Sigmoid colon (tissue), 7 donors: ENCODE data around the gene FAM227B. TPM values are rescaled to one million over a fixed set of nuclear protein-coding genes. Genes with fewer than 3 reads are reported as not detected.
A peak's percentile ranks its signal among the peaks of the same experiment; 100 is the strongest.

ENCODE experiments used
- DNase-seq: peaks from one replicate; pipeline ENCODE4 v3.0.0-alpha.2; 2019
- H3K27ac ChIP-seq, 4 donors: fragments of 200-600 bp; sonication (generic); one replicate each; pipeline ENCODE4 v1.5.1; 2016 to 2019; ENCODE audit warnings: mild to moderate bottlenecking in 1 of 4
- H3K27me3 ChIP-seq, 3 donors: fragments of 200-600 bp; sonication (generic); one replicate each; pipeline ENCODE4 v1.5.1; 2019; ENCODE audit warnings: mild to moderate bottlenecking in 1 of 3
- H3K36me3 ChIP-seq, 4 donors: fragments of 200-600 bp; sonication (generic); one replicate each; pipeline ENCODE4 v1.5.1; 2016 to 2019
- H3K4me1 ChIP-seq, 4 donors: fragments of 200-600 bp; sonication (generic); one replicate each; pipeline ENCODE4 v1.5.1; 2017 to 2019
- H3K4me3 ChIP-seq, 4 donors: fragments of 200-600 bp; sonication (generic); one replicate each; pipeline ENCODE4 v1.5.1; 2017 to 2019; ENCODE audit warnings: mild to moderate bottlenecking in 2 of 4, moderate library complexity in 1 of 4
- H3K9me3 ChIP-seq, 4 donors: fragments of 200-600 bp in 3 of 4; sonication (generic) in 3 of 4; one replicate each; pipeline versions ENCODE4 v1.5.1 to v1.6.1; 2013 to 2019
- CTCF ChIP-seq, 4 experiments: fragments of 450-650 bp in 3 of 4; fragments of 200-600 bp in 1 of 4; IDR thresholded peaks; one replicate each; pipeline ENCODE4 v1.5.1; 2016 to 2019; ENCODE audit warnings: antibody characterized with exemption in 4 of 4, mild to moderate bottlenecking in 3 of 4, moderate library complexity in 2 of 4
- EP300 ChIP-seq, 4 donors: sonication (generic); formaldehyde crosslinking; IDR thresholded peaks; one replicate each; pipeline ENCODE4 v1.6.1; 2017; ENCODE audit warnings: antibody characterized with exemption in 4 of 4
- POLR2A ChIP-seq, 2 donors: fragments of 450-650 bp; IDR thresholded peaks; one replicate each; pipeline ENCODE4 v1.6.1; 2016; ENCODE audit warnings: antibody characterized with exemption in 2 of 2, mild to moderate bottlenecking in 2 of 2, moderate library complexity in 2 of 2
- POLR2AphosphoS5 ChIP-seq, 4 donors: sonication (generic); formaldehyde crosslinking; IDR thresholded peaks; one replicate each; pipeline ENCODE4 v1.6.1; 2017; ENCODE audit warnings: antibody characterized with exemption in 4 of 4
- WGBS, 2 donors: extraction: QIAGEN DNeasy Blood & Tissue Kit; methylation state at CpG; one replicate each; pipeline ENCODE4 v1.1.7; 2013; 5-methylcytosine and 5-hydroxymethylcytosine counted together
- intact Hi-C: fragments of 100-400 bp; cut with DNase I; formaldehyde crosslinking; loops from one replicate; pipeline ENCODE4 v1.15.1; 2023
- polyA plus RNA-seq, 3 donors: library from polyadenylated mRNA; stranded (reverse); fragments of 200-250 nt; gene quantifications; one replicate each; pipeline ENCODE4 v1.2.3, GENCODE V29; 2013
- total RNA-seq, 4 donors: library from RNA; depleted of rRNA; stranded (reverse); fragments of >200 nt; gene quantifications; one replicate each; pipeline ENCODE4 v1.1.0, GENCODE V29; 2016
- donor health status: healthy with polysubstance abuse.
- donor health status: Bipolar disorder and iron deficiency.
- donor health status: healthy.

Gene FAM227B
- total and polyA plus RNA-seq, 7 donors, result 1.8 to 21.1 (median 11.1) TPM

- no peaks in the 10 kb centered on the region for H3K36me3 ChIP-seq
- peak overlapping the region; percentile 45 to 57 (median 52) for H3K4me3 ChIP-seq
- peak overlapping the region; percentile 64 to 79 (median 77) for H3K27ac ChIP-seq
- TF ChIP-seq POLR2A (IDR thresholded peaks at IDR 0.05) (no peak), POLR2AphosphoS5 (IDR thresholded peaks at IDR 0.05) (no peak), EP300 (IDR thresholded peaks at IDR 0.05) (no peak), CTCF (IDR thresholded peaks at IDR 0.05) (no peak)
- H3K4me1 ChIP-seq, result peaks cover 0 to 28% (median 9%) of the 10 kb centered on the region in 4 donors
- WGBS, 2 donors, result 51 to 63% methylated on average over 6 of the region's 6 CpGs
- H3K27me3 ChIP-seq, result no peaks in the 10 kb centered on the region
- intact Hi-C loops, result loop anchor here (5.0 to 10.0 kb wide), 6 partner anchors 198 to 578 kb away; partner anchors contain the start of genes COPS2, DTWD1 and FAM227B
- DNase-seq, result no peak
- H3K9me3 ChIP-seq, result no peaks in the 10 kb centered on the region
Measured at GRCh38 chr15:49423901-49424550, 196.6 kb downstream of the FAM227B start.

- TF ChIP-seq POLR2AphosphoS5 (IDR thresholded peaks at IDR 0.05) (peak; percentile 39 to 67 (median 60)), POLR2A (IDR thresholded peaks at IDR 0.05) (no peak)
- Histone ChIP-seq H3K4me3 (peak within 1 kb of the TSS; percentile 45 to 57 (median 52)), H3K36me3 (no peaks in the 10 kb centered on the region), H3K4me1 (peaks cover 0 to 22% (median 6%) of the 10 kb centered on the region in 4 donors), H3K27me3 (no peaks in the 10 kb centered on the region), H3K27ac (peak within 1 kb of the TSS; percentile 64 to 79 (median 77)), H3K9me3 (no peaks in the 10 kb centered on the region)
- peak; percentile 56 for DNase-seq
- WGBS, 2 donors, result 61 to 65% methylated on average over 4 of the region's 4 CpGs
- intact Hi-C loops, result loop anchor here (5.0 to 10.0 kb wide), 6 partner anchors 199 to 579 kb away; partner anchors contain the start of genes COPS2, DTWD1 and FAM227B
Measured at GRCh38 chr15:49423021-49423420, 197.6 kb downstream of the FAM227B start, which contains the start of gene FGF7. Gene FGF7, plus strand, starts transcription at chr15:49423242. Its CDS starts 1,056 bp downstream, at chr15:49424298.

- peak; percentile 76 for DNase-seq
- H3K27ac ChIP-seq, result peak overlapping the region; percentile 64 to 79 (median 77)
- 48 to 51% methylated on average over 9 of the region's 9 CpGs for WGBS, 2 donors
- peaks cover 0 to 14% (median 4%) of the 10 kb centered on the region in 4 donors for H3K4me1 ChIP-seq
- H3K9me3 ChIP-seq, result no peaks in the 10 kb centered on the region
- no peaks in the 10 kb centered on the region for H3K36me3 ChIP-seq
- peak overlapping the region; percentile 12 to 57 (median 52) for H3K4me3 ChIP-seq
- intact Hi-C loops, result loop anchor here (1.0 to 10.0 kb wide), 8 partner anchors 187 to 721 kb away; partner anchors contain the start of genes COPS2, DTWD1 and FAM227B
- H3K27me3 ChIP-seq, result no peaks in the 10 kb centered on the region
- TF ChIP-seq CTCF (IDR thresholded peaks at IDR 0.05) (peak; percentile 91 to 96 (median 94)), POLR2A (IDR thresholded peaks at IDR 0.05) (no peak), POLR2AphosphoS5 (IDR thresholded peaks at IDR 0.05) (peak in 1 of 4 donors; percentile 13), EP300 (IDR thresholded peaks at IDR 0.05) (no peak)
Measured at GRCh38 chr15:49421991-49422390, 198.6 kb downstream of the FAM227B start.

- H3K27ac ChIP-seq, result no peak overlapping the region
- intact Hi-C loops, result loop anchor here (2.0 to 5.0 kb wide), 2 partner anchors 542 to 634 kb away; partner anchors contain the start of gene EID1
Measured at GRCh38 chr15:49418811-49419210, 201.8 kb downstream of the FAM227B start.

More at GRCh38 chr15:49418811-49419210, 201.8 kb downstream of the FAM227B start:
- no peak for DNase-seq
- Histone ChIP-seq H3K4me1 (peaks cover 0 to 27% (median 11%) of the 10 kb centered on the region in 4 donors), H3K4me3 (no peak overlapping the region), H3K27me3 (no peaks in the 10 kb centered on the region), H3K9me3 (peaks cover 0 to 2% (median 0%) of the 10 kb centered on the region in 4 donors), H3K36me3 (no peaks in the 10 kb centered on the region)
- no peak for TF ChIP-seq POLR2AphosphoS5 (IDR thresholded peaks at IDR 0.05)
- TF ChIP-seq POLR2A (IDR thresholded peaks at IDR 0.05), result no peak
- TF ChIP-seq CTCF (IDR thresholded peaks at IDR 0.05), result no peak
- TF ChIP-seq EP300 (IDR thresholded peaks at IDR 0.05), result no peak
- WGBS, 2 donors, result 86 to 91% methylated on average over 1 of the region's 1 CpG
